GM12875 (cell line): ENCODE measurements around the gene PER3.

Experiments
- H3K4me3 ChIP-seq: one replicate; pipeline ENCODE4 v1.5.1; 2011; ENCODE audit warnings: low read depth, low read length, control low read depth
- CTCF ChIP-seq: IDR thresholded peaks from 2 replicates; pipeline ENCODE4 v1.5.1; 2011; ENCODE audit warnings: low read depth, mild to moderate bottlenecking, control low read depth, inconsistent platforms, low read length, moderate library complexity, borderline replicate concordance; ENCODE audit not compliant: insufficient read depth

PER3 gene

DNA sequence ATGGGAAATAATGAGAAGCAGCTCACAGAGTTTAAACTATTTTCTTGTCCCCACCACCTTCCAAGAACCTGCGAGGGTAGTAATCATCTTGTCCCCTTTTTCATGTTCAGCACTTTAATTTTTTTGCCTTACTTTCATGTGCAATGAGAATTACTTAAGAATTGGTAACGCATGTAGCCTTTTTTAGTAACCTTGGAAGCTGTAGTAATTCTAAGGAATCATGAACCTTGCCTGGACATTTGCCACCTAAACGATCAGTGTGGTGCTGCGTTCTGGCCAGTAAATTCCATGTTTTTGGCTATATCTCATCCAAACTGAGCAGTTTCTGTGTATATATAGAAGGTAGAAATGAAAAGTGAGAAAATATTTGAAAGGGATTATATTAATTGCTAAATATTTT, 16.9 kb upstream of the PER3 start:
- H3K4me3 ChIP-seq: no peak overlapping the region
- TF ChIP-seq CTCF: no peak

GRCh38 chr1:7768583-7768982, 15.5 kb upstream of the PER3 start:
- TF ChIP-seq CTCF: no peak
- no peak overlapping the region for H3K4me3 ChIP-seq

GRCh38 chr1:7769673-7770412, 14.2 kb upstream of the PER3 start:
- H3K4me3 ChIP-seq: no peak overlapping the region
- TF ChIP-seq CTCF: no peak

GRCh38 chr1:7770669-7770996, 13.5 kb upstream of the PER3 start:
- no peak for TF ChIP-seq CTCF
- H3K4me3 ChIP-seq: peak overlapping the region; percentile 69

DNA sequence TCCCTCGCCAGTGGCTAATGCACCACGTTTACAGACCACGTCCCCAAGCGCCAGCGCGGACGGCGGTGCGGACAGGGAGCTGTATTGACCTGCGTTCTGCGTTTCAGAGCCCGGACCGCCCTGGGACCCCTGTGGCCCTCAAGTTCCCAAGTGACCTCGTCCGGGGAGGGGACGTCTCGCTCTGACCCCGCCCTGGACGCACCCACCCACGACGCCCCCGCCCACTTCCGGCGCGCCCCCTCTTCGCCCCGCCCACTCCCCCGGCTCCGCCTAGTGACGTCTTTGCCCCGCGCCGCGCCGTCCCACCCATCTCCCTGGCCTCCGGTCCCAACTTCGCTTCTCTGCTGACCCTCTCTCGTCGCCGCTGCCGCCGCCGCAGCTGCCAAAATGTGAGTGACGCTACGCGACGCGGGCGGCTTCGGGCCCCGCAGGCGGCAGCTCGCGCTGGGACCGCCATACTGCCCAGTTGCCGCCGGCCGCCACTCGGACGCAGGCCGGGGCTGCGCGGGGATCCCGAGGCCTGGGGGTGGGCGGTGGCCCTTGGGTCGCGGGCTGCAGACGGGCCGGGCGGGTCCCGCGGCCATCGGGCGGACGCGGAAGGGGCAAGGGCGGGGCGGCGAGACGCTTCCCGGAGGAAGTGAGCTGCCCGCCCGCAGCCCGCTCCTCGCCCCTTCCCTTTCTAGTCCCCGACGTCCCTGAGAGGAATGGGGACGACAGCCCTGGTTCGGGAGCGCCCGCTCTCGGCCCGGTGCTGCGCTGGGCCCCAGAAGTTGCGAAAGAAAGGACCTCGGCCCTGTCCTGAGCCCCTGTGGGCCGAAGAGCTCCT, 12.9 kb upstream of the PER3 start, which contains the start of gene VAMP3:
Gene VAMP3, plus strand, starts transcription at position 300 of the 826 bp plus-strand sequence. Its CDS starts 88 bp downstream, at position 388.
- H3K4me3 ChIP-seq: peak within 1 kb of the TSS; percentile 69
- no peak for TF ChIP-seq CTCF

DNA sequence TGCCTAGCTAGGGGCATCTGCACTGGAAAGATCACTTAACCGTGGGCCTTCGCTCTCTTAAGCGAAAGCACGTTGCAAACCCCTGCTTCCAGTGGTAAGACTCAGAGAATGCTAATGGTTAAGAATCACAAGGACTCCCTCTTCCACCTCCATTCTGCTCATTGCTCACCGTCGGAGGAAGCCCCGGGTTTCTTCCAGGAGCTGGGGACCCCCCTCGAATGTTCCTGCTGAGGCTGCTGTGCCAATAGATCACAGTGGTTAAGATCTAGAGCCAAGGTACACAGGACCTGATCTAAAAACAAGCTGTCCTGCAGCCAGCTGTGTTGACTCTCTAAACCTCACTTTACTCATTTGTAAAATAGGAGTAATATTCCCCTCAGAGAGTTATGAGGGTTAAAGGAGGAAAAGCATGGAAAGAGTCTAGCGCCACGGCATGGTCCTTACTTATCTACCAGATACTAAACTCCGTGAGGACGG, 12.2 kb upstream of the PER3 start:
- H3K4me3 ChIP-seq: peak overlapping the region; percentile 69
- no peak for TF ChIP-seq CTCF
